Measurements from ENCODE around the gene ATP8A2. TPM values are rescaled to one million over a fixed set of nuclear protein-coding genes. Genes with fewer than 3 reads are reported as not detected.

ATP8A2 gene
- total and polyA plus RNA-seq, 2 of the 8 experiments (the other 6 are each of a cell fraction or from before 2014, with no cell fraction given): 2.4 to 8.3 TPM

DNA sequence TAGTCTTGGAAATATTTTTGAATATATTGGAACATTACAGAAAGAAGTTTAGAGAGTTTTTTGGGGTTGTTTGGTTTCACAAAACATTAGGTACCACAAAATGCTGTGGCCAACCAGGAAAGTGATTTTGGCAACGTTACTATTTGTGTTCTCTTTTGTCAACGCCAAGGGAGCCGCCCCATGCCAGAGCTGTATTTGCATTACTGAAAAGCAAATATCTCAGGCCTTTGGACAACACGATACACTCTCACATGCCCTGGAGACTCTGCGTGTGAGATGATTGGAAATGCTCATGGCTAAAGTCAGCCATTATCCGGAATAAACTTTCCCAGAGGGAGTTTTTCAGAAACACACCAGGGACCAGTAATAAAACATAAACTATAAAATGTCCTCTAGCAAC lies 355.5 kb downstream of the ATP8A2 start:
- H3K14ac ChIP-seq (ENCODE audit: insufficient read length): no peak overlapping the region
- H3K36me3 ChIP-seq (ENCODE audit: control insufficient read depth in 2 of 4, insufficient read depth in 4 of 4, low read length in 3 of 4): no peaks in the 10 kb centered on the region
- ChIA-PET POLR2A (ENCODE audit: partially characterized antibody) (no interaction called here), CTCF (ENCODE audit: partially characterized antibody) (interaction anchor here (1.0 to 1.1 kb wide), 2 partner anchors 21 to 358 kb away, joined by 3 read pairs; no protein-coding TSS in a partner anchor)
- no peak overlapping the region for H3K23ac ChIP-seq (ENCODE audit: insufficient read length)
- H3K79me2 ChIP-seq (ENCODE audit: control insufficient read depth in 1 of 2, insufficient read depth in 2 of 2, low read length in 2 of 2): no peaks in the 10 kb centered on the region
- peaks cover 0 to 13% (median 5%) of the 10 kb centered on the region in 4 experiments; a peak in 2 of 7 replicates for H3K4me1 ChIP-seq (replicated peaks in 1 of 4; ENCODE audit: control insufficient read depth in 3 of 4, insufficient read depth in 4 of 4, low read length in 3 of 4)
- H2BK20ac ChIP-seq (ENCODE audit: low read length): no peak overlapping the region
- WGBS, 2 experiments (ENCODE audit: extremely low coverage in 1 of 2, insufficient coverage in 1 of 2, insufficient read length in 1 of 2, insufficient replicate concordance in 2 of 2, low coverage in 1 of 2, low lambda C conversion rate in 2 of 2, missing lambda C conversion rate in 1 of 2): 90% methylated on average over 6 of the region's 6 CpGs; no CpG with 5 or more reads in 1 of the 2 experiments
- no peaks in the 10 kb centered on the region for H3K9me3 ChIP-seq (ENCODE audit: insufficient read depth in 2 of 2, low read depth in 1 of 2, low read length in 1 of 2)
- no peak overlapping the region for H3K9ac ChIP-seq (replicated peaks in 1 of 4; ENCODE audit: extremely low read depth in 1 of 4, low read depth in 3 of 4, low read length in 3 of 4)
- no peak for TF ChIP-seq JUND (IDR thresholded peaks at IDR 0.05; ENCODE audit: low read length)
- TF ChIP-seq EGR1 (IDR thresholded peaks at IDR 0.05; ENCODE audit: borderline replicate concordance, low read depth, low read length): no peak
- H2BK15ac ChIP-seq (ENCODE audit: low read length): no peak overlapping the region
- H2AFZ ChIP-seq (ENCODE audit: low read length): no peak overlapping the region
- no peak overlapping the region for H3K56ac ChIP-seq (replicated peaks; ENCODE audit: insufficient read length, low read depth, low read length)
- no peak overlapping the region for H4K5ac ChIP-seq (ENCODE audit: insufficient read length, low read depth, low read length)
- H4K20me1 ChIP-seq (replicated peaks in 1 of 2; ENCODE audit: control insufficient read depth in 1 of 2, insufficient read depth in 2 of 2, low read length in 2 of 2): no peaks in the 10 kb centered on the region
- no peak overlapping the region for H4K91ac ChIP-seq (replicated peaks; ENCODE audit: insufficient read length, low read length)
- H3K4me3 ChIP-seq (ENCODE audit: extremely low read depth in 1 of 4, insufficient read depth in 2 of 4, low read depth in 3 of 4, low read length in 4 of 4): no peak overlapping the region
- no peak overlapping the region for H4K8ac ChIP-seq (ENCODE audit: extremely low read depth, insufficient read depth, low read length)
- no peak overlapping the region for H3K27ac ChIP-seq (ENCODE audit: low read depth, low read length)
- no peak overlapping the region for H2BK120ac ChIP-seq (replicated peaks; ENCODE audit: low read depth, low read length)
- H2BK12ac ChIP-seq (ENCODE audit: low read depth, low read length): no peak overlapping the region
- FAIRE-seq (no peak), DNase-seq (ENCODE audit: low read depth in 1 of 2, low spot score in 2 of 2) (no peak)
- no peaks in the 10 kb centered on the region for H3K27me3 ChIP-seq (replicated peaks in 1 of 4; ENCODE audit: control insufficient read depth in 3 of 4, extremely low read depth in 1 of 4, insufficient read depth in 3 of 4, low read length in 3 of 4)
- H2AK5ac ChIP-seq (ENCODE audit: low read depth, low read length): no peak overlapping the region
- no peak overlapping the region for H3K4me2 ChIP-seq (ENCODE audit: insufficient read depth in 1 of 2, low read depth in 2 of 2, low read length in 2 of 2)
- H3K4ac ChIP-seq (replicated peaks; ENCODE audit: insufficient read length, low read depth, low read length): no peak overlapping the region
- H2BK5ac ChIP-seq (ENCODE audit: low read depth, low read length): no peak overlapping the region
- H3K18ac ChIP-seq (ENCODE audit: extremely low read depth, low read length): no peak overlapping the region
- no peaks in the 10 kb centered on the region for H3K23me2 ChIP-seq (ENCODE audit: low read depth, low read length)
- H3K79me1 ChIP-seq (ENCODE audit: low read depth, low read length): no peaks in the 10 kb centered on the region

Data from H1 (cell line).